Measurements from ENCODE around the gene CLGN. TPM values are rescaled to one million over a fixed set of nuclear protein-coding genes. Genes with fewer than 3 reads are reported as not detected.

The CLGN gene
- total and polyA plus RNA-seq, 12 donors: 0.29 to 9.0 (median 1.8) TPM; not detected in 1

DNA sequence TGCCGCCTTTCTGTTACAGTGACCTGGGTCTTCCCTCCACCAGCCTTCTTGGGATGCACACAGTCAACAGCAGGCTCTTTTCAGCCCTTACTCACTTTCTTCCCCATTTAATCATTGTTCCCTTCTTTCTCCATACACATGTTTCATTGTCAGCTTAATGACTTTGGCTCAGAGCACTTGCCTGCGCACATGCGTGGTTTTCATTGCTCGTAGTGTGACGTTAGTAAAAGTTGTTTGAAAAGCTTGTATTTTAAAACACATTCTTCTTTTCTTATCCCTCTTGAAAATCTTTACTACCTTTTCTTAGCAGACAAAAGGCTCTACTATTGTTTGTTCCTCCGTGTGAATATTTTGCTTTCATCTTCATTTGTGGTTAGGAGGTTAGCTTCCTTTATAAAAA lies 73.7 kb downstream of the CLGN start:
- 81 to 83% (median 82%) methylated on average over 6 of the region's 6 CpGs for WGBS, 4 donors
- no peak for TF ChIP-seq POLR2A (IDR thresholded peaks at IDR 0.05)
- TF ChIP-seq, protein P1, sequence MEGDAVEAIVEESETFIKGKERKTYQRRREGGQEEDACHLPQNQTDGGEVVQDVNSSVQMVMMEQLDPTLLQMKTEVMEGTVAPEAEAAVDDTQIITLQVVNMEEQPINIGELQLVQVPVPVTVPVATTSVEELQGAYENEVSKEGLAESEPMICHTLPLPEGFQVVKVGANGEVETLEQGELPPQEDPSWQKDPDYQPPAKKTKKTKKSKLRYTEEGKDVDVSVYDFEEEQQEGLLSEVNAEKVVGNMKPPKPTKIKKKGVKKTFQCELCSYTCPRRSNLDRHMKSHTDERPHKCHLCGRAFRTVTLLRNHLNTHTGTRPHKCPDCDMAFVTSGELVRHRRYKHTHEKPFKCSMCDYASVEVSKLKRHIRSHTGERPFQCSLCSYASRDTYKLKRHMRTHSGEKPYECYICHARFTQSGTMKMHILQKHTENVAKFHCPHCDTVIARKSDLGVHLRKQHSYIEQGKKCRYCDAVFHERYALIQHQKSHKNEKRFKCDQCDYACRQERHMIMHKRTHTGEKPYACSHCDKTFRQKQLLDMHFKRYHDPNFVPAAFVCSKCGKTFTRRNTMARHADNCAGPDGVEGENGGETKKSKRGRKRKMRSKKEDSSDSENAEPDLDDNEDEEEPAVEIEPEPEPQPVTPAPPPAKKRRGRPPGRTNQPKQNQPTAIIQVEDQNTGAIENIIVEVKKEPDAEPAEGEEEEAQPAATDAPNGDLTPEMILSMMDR (IDR thresholded peaks at IDR 0.05): no peak

DNA sequence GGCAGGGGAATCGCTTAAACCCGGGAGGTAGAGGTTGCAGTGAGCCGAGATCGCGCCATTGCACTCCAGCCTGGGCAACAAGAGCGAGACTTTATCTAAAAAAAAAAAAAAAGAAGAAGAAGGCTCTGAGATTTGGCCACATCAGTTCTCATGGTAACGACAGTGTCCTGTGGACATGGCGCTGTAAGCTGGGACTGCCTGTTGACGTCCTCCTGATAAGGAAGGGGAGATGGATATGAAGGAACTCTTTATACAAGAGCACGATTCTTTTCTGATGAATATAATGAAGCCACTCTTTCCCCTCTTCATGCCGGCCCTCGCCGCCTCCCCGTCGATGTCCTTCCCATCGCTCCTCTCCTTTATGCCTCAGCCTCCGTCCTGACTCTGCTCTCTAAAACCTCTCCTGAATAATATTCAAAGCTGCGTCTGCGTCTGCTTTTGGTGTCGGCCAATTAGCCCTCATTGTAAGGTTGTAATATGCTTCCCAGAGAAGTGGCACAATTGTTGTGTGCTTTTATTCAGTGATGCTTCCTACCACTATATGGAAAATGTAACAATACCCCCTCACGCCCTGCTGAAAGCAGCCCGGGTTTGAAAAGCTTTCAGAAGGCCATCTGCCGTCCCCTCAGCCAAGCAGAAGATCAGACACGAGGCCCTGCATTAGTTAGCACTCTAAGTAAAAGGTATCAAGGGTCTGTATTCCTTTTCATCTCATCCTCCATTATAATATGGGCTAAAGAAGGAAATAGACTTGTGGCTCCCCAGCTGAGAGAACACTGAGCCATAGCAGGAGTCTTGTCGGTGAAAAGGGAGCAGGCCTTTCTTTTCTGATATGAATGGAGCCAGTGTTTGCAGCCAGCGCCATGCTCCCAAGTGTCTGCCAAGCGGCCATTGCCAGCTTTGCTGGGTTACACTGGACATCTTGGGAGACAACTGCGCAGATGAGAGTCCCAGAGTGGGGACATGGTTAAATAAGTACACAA lies 76.1 kb downstream of the CLGN start:
- Histone ChIP-seq H3K9me3 (replicated peaks in 1 of 3) (no peaks in the 10 kb centered on the region), H3K36me3 (replicated peaks in 1 of 2) (no peaks in the 10 kb centered on the region), H3K4me1 (replicated peaks in 1 of 2) (no peaks in the 10 kb centered on the region), H3K27me3 (no peaks in the 10 kb centered on the region), H3K27ac (no peak overlapping the region), H3K4me3 (no peak overlapping the region)
- TF ChIP-seq, protein P1 (IDR thresholded peaks at IDR 0.05): no peak
- no peak for TF ChIP-seq POLR2A (IDR thresholded peaks at IDR 0.05)
- DNase-seq: no peak
- WGBS, 4 donors: 86 to 90% (median 89%) methylated on average over 28 of the region's 28 CpGs
- intact Hi-C loops (cut with DNase I): loop anchor here in 1 of 2 donors (10.0 kb wide), 1 partner anchor 503 kb away; no protein-coding TSS in a partner anchor

More for the DNA sequence above, 73.7 kb downstream of the CLGN start:
- intact Hi-C loops (cut with DNase I): loop anchor here in 1 of 2 donors (10.0 kb wide), 1 partner anchor 501 kb away; no protein-coding TSS in a partner anchor
- Histone ChIP-seq H3K27me3 (no peaks in the 10 kb centered on the region), H3K9me3 (replicated peaks in 1 of 3) (no peaks in the 10 kb centered on the region), H3K4me3 (no peak overlapping the region), H3K27ac (no peak overlapping the region), H3K4me1 (replicated peaks in 1 of 2) (no peaks in the 10 kb centered on the region), H3K36me3 (replicated peaks in 1 of 2) (no peaks in the 10 kb centered on the region)
- DNase-seq: no peak

DNA sequence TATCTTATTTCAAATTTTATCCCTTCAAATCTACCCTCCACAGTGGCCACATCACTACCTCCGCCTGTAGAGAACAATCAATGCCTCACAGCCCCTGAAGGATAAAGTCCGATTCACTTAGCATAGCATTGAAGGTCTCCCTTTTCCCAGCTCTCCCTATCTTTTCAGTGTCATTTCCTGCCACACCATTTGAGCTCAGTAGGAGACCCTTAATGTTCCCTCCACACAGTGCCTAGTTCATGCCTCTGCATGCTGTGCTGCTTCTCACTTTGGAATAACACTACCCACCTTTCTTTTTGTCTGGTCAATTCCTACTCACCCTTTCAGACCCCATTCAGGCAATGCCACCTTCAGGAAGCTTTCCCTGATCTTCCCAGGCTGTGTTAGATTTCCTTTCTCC lies 77.6 kb downstream of the CLGN start:
- no peak overlapping the region for H3K27ac ChIP-seq
- H3K4me3 ChIP-seq: no peak overlapping the region
- no peaks in the 10 kb centered on the region for H3K27me3 ChIP-seq
- no peak for DNase-seq
- TF ChIP-seq, protein P1 (IDR thresholded peaks at IDR 0.05): no peak
- TF ChIP-seq POLR2A (IDR thresholded peaks at IDR 0.05): no peak
- no peaks in the 10 kb centered on the region for H3K36me3 ChIP-seq (replicated peaks in 1 of 2)
- no peaks in the 10 kb centered on the region for H3K4me1 ChIP-seq (replicated peaks in 1 of 2)
- WGBS, 4 donors: 83 to 94% (median 87%) methylated on average over 2 of the region's 2 CpGs
- intact Hi-C loops (cut with DNase I): loop anchor here in 1 of 2 donors (10.0 kb wide), 1 partner anchor 505 kb away; no protein-coding TSS in a partner anchor
- no peaks in the 10 kb centered on the region for H3K9me3 ChIP-seq (replicated peaks in 1 of 3)

DNA sequence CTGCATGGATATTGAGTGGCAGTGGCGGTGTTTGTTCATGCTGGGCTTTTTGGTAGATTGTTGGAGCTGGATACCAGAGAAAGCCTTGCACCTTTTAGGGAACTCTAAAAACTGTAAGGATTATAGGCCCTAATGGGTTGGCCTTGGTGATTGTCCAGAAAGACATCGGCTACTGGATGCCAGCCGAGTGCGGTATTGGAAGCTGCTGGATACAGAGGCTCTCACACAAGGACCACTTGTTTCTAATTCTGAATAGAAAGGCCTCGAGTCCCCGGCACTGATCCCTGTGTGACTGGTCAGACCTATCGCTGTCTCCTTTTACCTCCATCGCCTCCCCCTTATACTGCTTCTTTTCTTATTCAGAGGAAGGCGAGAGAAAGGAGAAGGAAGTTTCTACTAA lies 81.3 kb downstream of the CLGN start:
- Histone ChIP-seq H3K27me3 (no peaks in the 10 kb centered on the region), H3K36me3 (replicated peaks in 1 of 2) (no peaks in the 10 kb centered on the region), H3K4me1 (replicated peaks in 1 of 2) (no peaks in the 10 kb centered on the region), H3K27ac (no peak overlapping the region), H3K9me3 (replicated peaks in 1 of 3) (no peaks in the 10 kb centered on the region), H3K4me3 (no peak overlapping the region)
- no peak for DNase-seq
- intact Hi-C loops (cut with DNase I): no loop called here
- TF ChIP-seq, protein P1 (IDR thresholded peaks at IDR 0.05): no peak
- TF ChIP-seq POLR2A (IDR thresholded peaks at IDR 0.05): no peak
- 91 to 93% (median 91%) methylated on average over 9 of the region's 9 CpGs for WGBS, 4 donors

All from adrenal gland (tissue), 12 donors.